Fibroblast of lung (primary cell): Measurements from ENCODE around the gene TCERG1L.

Experiments used
- EZH2 ChIP-seq: IDR thresholded peaks from 2 replicates; pipeline ENCODE4 v1.5.1; 2012; ENCODE audit warnings: low read length, control low read depth, mild to moderate bottlenecking; ENCODE audit errors: missing control alignments
- TF ChIP-seq, protein P1 (sequence below), 2 donors: IDR thresholded peaks in 1 of 2; conservative IDR thresholded peaks in 1 of 2; 1 replicate in 1 of 2; 2 replicates in 1 of 2; pipeline ENCODE4 v1.5.1; 2011 to 2012; ENCODE audit warnings: low read length in 2 of 2, control low read depth in 1 of 2, inconsistent platforms in 1 of 2, low read depth in 1 of 2, mild to moderate bottlenecking in 1 of 2

DNA sequence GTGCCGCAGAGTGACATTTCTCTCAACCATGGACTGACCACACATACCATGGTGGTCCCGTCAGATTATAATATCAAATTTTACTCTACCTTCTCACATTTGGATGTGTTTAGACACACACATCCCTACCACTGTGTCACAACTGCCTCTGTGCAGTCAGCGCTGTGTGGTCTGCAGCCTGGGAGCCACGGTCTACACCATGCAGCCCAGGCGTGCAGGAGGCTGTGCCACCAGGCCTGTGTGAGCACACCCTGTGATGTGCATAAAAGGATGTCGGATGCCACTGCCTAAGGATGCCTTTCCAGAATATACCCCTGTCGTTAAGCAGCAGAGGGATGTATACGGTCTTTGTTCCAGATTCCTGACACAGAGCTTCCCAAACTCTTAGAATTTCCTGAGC, 150.4 kb downstream of the TCERG1L start:
- TF ChIP-seq EZH2: no peak
- TF ChIP-seq, protein P1, sequence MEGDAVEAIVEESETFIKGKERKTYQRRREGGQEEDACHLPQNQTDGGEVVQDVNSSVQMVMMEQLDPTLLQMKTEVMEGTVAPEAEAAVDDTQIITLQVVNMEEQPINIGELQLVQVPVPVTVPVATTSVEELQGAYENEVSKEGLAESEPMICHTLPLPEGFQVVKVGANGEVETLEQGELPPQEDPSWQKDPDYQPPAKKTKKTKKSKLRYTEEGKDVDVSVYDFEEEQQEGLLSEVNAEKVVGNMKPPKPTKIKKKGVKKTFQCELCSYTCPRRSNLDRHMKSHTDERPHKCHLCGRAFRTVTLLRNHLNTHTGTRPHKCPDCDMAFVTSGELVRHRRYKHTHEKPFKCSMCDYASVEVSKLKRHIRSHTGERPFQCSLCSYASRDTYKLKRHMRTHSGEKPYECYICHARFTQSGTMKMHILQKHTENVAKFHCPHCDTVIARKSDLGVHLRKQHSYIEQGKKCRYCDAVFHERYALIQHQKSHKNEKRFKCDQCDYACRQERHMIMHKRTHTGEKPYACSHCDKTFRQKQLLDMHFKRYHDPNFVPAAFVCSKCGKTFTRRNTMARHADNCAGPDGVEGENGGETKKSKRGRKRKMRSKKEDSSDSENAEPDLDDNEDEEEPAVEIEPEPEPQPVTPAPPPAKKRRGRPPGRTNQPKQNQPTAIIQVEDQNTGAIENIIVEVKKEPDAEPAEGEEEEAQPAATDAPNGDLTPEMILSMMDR (conservative IDR thresholded peaks at IDR 0.05 in 1 of 2, IDR thresholded peaks at IDR 0.05 in 1 of 2; ENCODE audit: low read depth in 1 of 2, low read length in 2 of 2): no peak
